OCI-LY1 (cell line): ENCODE data around the gene USP49.

Experiments used
- H2AFZ ChIP-seq: fragments of 200-600 bp; sonication (generic), shearing (Covaris generic); 2 replicates; pipeline ENCODE4 v1.6.0; 2014; ENCODE audit warnings: antibody characterized with exemption, mild to moderate bottlenecking, low read length
- H3F3A ChIP-seq: fragments of 200-600 bp; sonication (generic), shearing (Covaris generic); 2 replicates; pipeline ENCODE4 v1.6.0; 2014; ENCODE audit warnings: mild to moderate bottlenecking, antibody characterized with exemption, low read length, moderate library complexity; ENCODE audit not compliant: insufficient read depth
- H3K27ac ChIP-seq: fragments of 200-600 bp; sonication (generic); 2 replicates; pipeline ENCODE4 v1.5.1; 2014; ENCODE audit warnings: low read length, mixed run types, mild to moderate bottlenecking, low read depth; ENCODE audit not compliant: poor library complexity, severe bottlenecking
- H3K27me3 ChIP-seq: fragments of 200-600 bp; sonication (generic); 2 replicates; pipeline ENCODE4 v1.6.0; 2014; ENCODE audit warnings: antibody characterized with exemption, mild to moderate bottlenecking, low read length, moderate library complexity; ENCODE audit not compliant: insufficient read depth
- H3K36me3 ChIP-seq: fragments of 200-600 bp; sonication (generic); 2 replicates; pipeline ENCODE4 v1.6.1; 2014; ENCODE audit warnings: mild to moderate bottlenecking, antibody characterized with exemption, low read length, moderate library complexity, mixed read lengths; ENCODE audit not compliant: insufficient read depth
- H3K4me1 ChIP-seq: fragments of 200-600 bp; sonication (generic); 2 replicates; pipeline ENCODE4 v1.5.1; 2014; ENCODE audit warnings: mild to moderate bottlenecking, low read length, moderate library complexity; ENCODE audit not compliant: insufficient read depth, severe bottlenecking
- H3K4me2 ChIP-seq: fragments of 200-600 bp; sonication (generic), shearing (Covaris generic); 2 replicates; pipeline ENCODE4 v1.6.1; 2014; ENCODE audit warnings: low read length
- H3K4me3 ChIP-seq: fragments of 200-600 bp; sonication (generic); 2 replicates; pipeline ENCODE4 v1.5.1; 2014; ENCODE audit warnings: low read length, low read depth, mild to moderate bottlenecking, mixed read lengths; ENCODE audit not compliant: poor library complexity, severe bottlenecking
- H3K79me2 ChIP-seq: fragments of 200-600 bp; shearing (Covaris generic); 2 replicates; pipeline ENCODE4 v1.6.1; 2016; ENCODE audit warnings: mixed run types, low read length, mixed read lengths; ENCODE audit not compliant: insufficient read depth
- H3K9ac ChIP-seq: fragments of 200-600 bp; sonication (generic), shearing (Covaris generic); 2 replicates; pipeline ENCODE4 v1.6.1; 2014; ENCODE audit warnings: mild to moderate bottlenecking, low read length, mixed read lengths
- H3K9me2 ChIP-seq: fragments of 200-600 bp; sonication (generic), shearing (Covaris generic); 2 replicates; pipeline ENCODE4 v1.6.1; 2014; ENCODE audit warnings: low read depth, mild to moderate bottlenecking, low read length, mixed read lengths
- H3K9me3 ChIP-seq: fragments of 200-600 bp; shearing (Covaris generic); 2 replicates; pipeline ENCODE4 v1.6.1; 2014; ENCODE audit warnings: low read length, mixed read lengths
- H4K20me1 ChIP-seq: fragments of 200-600 bp; sonication (generic), shearing (Covaris generic); 2 replicates; pipeline ENCODE4 v1.6.0; 2016; ENCODE audit warnings: mild to moderate bottlenecking, low read length; ENCODE audit not compliant: insufficient read depth
- CTCF ChIP-seq: fragments of 200-600 bp; sonication (generic), shearing (Covaris generic); IDR thresholded peaks from 2 replicates; pipeline ENCODE4 v1.5.1; 2017; ENCODE audit warnings: mild to moderate bottlenecking, antibody characterized with exemption, low read length, moderate library complexity, mixed read lengths
- EZH2 ChIP-seq: fragments of 200-600 bp; sonication (generic), shearing (Covaris generic); IDR thresholded peaks from 2 replicates; pipeline ENCODE4 v1.8.0; 2017; ENCODE audit warnings: borderline replicate concordance, mixed run types, mild to moderate bottlenecking, antibody characterized with exemption, low read length, moderate library complexity, mixed read lengths

USP49 gene

GRCh38 chr6:41892921-41893564, 2.1 kb downstream of the USP49 start:
- Histone ChIP-seq H3K27ac (peak overlapping the region; percentile 40), H3K79me2 (peaks cover 30% of the 10 kb centered on the region)

GRCh38 chr6:41887331-41887751, 7.8 kb downstream of the USP49 start:
- TF ChIP-seq CTCF (no peak), EZH2 (no peak)
- H3K4me3 ChIP-seq, result no peak overlapping the region
- no peak overlapping the region for H3K27ac ChIP-seq
- no peak overlapping the region for H3K9ac ChIP-seq
- H3K79me2 ChIP-seq, result peaks cover 25% of the 10 kb centered on the region
- peaks cover 9% of the 10 kb centered on the region for H3K4me1 ChIP-seq
- H2AFZ ChIP-seq, result no peak overlapping the region
- no peaks in the 10 kb centered on the region for H3K9me3 ChIP-seq
- H3K36me3 ChIP-seq, result peaks cover 16% of the 10 kb centered on the region; the same call in 1 of the 2 replicates
- H3K9me2 ChIP-seq, result no peaks in the 10 kb centered on the region
- no peak overlapping the region for H3K4me2 ChIP-seq
- no peaks in the 10 kb centered on the region for H3F3A ChIP-seq
- no peaks in the 10 kb centered on the region for H4K20me1 ChIP-seq
- no peaks in the 10 kb centered on the region for H3K27me3 ChIP-seq

More at GRCh38 chr6:41892921-41893564, 2.1 kb downstream of the USP49 start:
- Histone ChIP-seq H2AFZ (no peak overlapping the region), H3K9me3 (no peaks in the 10 kb centered on the region), H3K4me2 (peak overlapping the region; percentile 85), H4K20me1 (no peaks in the 10 kb centered on the region), H3K36me3 (0 out of 2 replicates have a peak, but pooled peaks cover 3% of the 10 kb centered on the region), H3K9ac (peak overlapping the region; percentile 95), H3K9me2 (no peaks in the 10 kb centered on the region), H3K4me1 (peaks cover 44% of the 10 kb centered on the region), H3K27me3 (no peaks in the 10 kb centered on the region), H3K4me3 (peak overlapping the region; percentile 90), H3F3A (no peaks in the 10 kb centered on the region)
- TF ChIP-seq CTCF (no peak), EZH2 (no peak)

- no peak overlapping the region for H3K4me2 ChIP-seq
- no peak overlapping the region for H2AFZ ChIP-seq
- peaks cover 11% of the 10 kb centered on the region; the same call in 1 of the 2 replicates for H3K79me2 ChIP-seq
- H3K4me3 ChIP-seq, result no peak overlapping the region
- no peaks in the 10 kb centered on the region for H3K27me3 ChIP-seq
- peaks cover 16% of the 10 kb centered on the region; the same call in 1 of the 2 replicates for H3K36me3 ChIP-seq
- no peaks in the 10 kb centered on the region for H4K20me1 ChIP-seq
- H3K9ac ChIP-seq, result no peak overlapping the region
- no peaks in the 10 kb centered on the region for H3K9me3 ChIP-seq
- H3F3A ChIP-seq, result no peaks in the 10 kb centered on the region
- H3K4me1 ChIP-seq, result no peaks in the 10 kb centered on the region
- no peak overlapping the region for H3K27ac ChIP-seq
- no peaks in the 10 kb centered on the region for H3K9me2 ChIP-seq
- no peak for TF ChIP-seq CTCF
- TF ChIP-seq EZH2, result no peak
Measured at GRCh38 chr6:41885930-41886329, 9.2 kb downstream of the USP49 start.
